ENCODE results near the gene IFNA14.

GRCh38 chr9:21228122-21228521 lies 11.7 kb downstream of the IFNA14 start, which contains the start of gene IFNA17:
- TF ChIP-seq, protein P1, sequence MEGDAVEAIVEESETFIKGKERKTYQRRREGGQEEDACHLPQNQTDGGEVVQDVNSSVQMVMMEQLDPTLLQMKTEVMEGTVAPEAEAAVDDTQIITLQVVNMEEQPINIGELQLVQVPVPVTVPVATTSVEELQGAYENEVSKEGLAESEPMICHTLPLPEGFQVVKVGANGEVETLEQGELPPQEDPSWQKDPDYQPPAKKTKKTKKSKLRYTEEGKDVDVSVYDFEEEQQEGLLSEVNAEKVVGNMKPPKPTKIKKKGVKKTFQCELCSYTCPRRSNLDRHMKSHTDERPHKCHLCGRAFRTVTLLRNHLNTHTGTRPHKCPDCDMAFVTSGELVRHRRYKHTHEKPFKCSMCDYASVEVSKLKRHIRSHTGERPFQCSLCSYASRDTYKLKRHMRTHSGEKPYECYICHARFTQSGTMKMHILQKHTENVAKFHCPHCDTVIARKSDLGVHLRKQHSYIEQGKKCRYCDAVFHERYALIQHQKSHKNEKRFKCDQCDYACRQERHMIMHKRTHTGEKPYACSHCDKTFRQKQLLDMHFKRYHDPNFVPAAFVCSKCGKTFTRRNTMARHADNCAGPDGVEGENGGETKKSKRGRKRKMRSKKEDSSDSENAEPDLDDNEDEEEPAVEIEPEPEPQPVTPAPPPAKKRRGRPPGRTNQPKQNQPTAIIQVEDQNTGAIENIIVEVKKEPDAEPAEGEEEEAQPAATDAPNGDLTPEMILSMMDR (tag by site-specific recombination; IDR thresholded peaks at IDR 0.05) = no peak
- no peak for TF ChIP-seq ZNF223 (tag by site-specific recombination; IDR thresholded peaks at IDR 0.05)

All from HEK293 (cell line).